ENCODE measurements around the gene OCIAD1. TPM values are rescaled to one million over a fixed set of nuclear protein-coding genes. Genes with fewer than 3 reads are reported as not detected.
A peak's percentile ranks its signal among the peaks of the same experiment; 100 is the strongest.
"Not testable (repeated sequence)": the region's sequence is repeated elsewhere in the genome, so short reads cannot be mapped to it uniquely, and the experiment has no call there.

The OCIAD1 gene
- total RNA-seq, 2 donors from 2014 or later = 57.4 to 85.4 TPM

GRCh38 chr4:48816971-48817370, 13.9 kb upstream of the OCIAD1 start:
- no peak overlapping the region for H3K4me3 ChIP-seq
- no peak for DNase-seq
- intact Hi-C loops (cut with DNase I) = no loop called here
- no peak for ATAC-seq
- H3K36me3 ChIP-seq (replicated peaks in 1 of 2; ENCODE audit: insufficient read depth in 1 of 2, low read depth in 2 of 2) = no peaks in the 10 kb centered on the region
- H3K9me3 ChIP-seq = no peaks in the 10 kb centered on the region
- H3K27ac ChIP-seq = no peak overlapping the region
- H3K4me1 ChIP-seq = peaks cover 18% of the 10 kb centered on the region
- WGBS, 2 donors = 82 to 90% methylated on average over 6 of the region's 6 CpGs
- TF ChIP-seq POLR2A (IDR thresholded peaks at IDR 0.05) = no peak
- TF ChIP-seq CTCF (IDR thresholded peaks at IDR 0.05) = no peak
- no peaks in the 10 kb centered on the region for H3K27me3 ChIP-seq

GRCh38 chr4:48821431-48821830, 9.5 kb upstream of the OCIAD1 start:
- H3K27ac ChIP-seq; DNase-seq; ATAC-seq; intact Hi-C loops (cut with DNase I); H3K36me3 ChIP-seq (replicated peaks in 1 of 2; ENCODE audit: insufficient read depth in 1 of 2, low read depth in 2 of 2); H3K4me3 ChIP-seq; H3K4me1 ChIP-seq; H3K9me3 ChIP-seq; H3K27me3 ChIP-seq: not testable (repeated sequence)
- 60 to 66% methylated on average over 2 of the region's 2 CpGs for WGBS, 2 donors

- ATAC-seq (no peak), DNase-seq (no peak)
- H3K4me1 ChIP-seq = peaks cover 7% of the 10 kb centered on the region
- intact Hi-C loops (cut with DNase I) = no loop called here
- H3K27me3 ChIP-seq = no peaks in the 10 kb centered on the region
- H3K9me3 ChIP-seq = no peaks in the 10 kb centered on the region
- H3K4me3 ChIP-seq = no peak overlapping the region
- no peaks in the 10 kb centered on the region for H3K36me3 ChIP-seq (replicated peaks in 1 of 2; ENCODE audit: insufficient read depth in 1 of 2, low read depth in 2 of 2)
- no peak overlapping the region for H3K27ac ChIP-seq
- WGBS, 2 donors = 69 to 79% methylated on average over 3 to 5 of the region's 5 CpGs
- no peak for TF ChIP-seq CTCF (IDR thresholded peaks at IDR 0.05)
- no peak for TF ChIP-seq POLR2A (IDR thresholded peaks at IDR 0.05)
Observed at GRCh38 chr4:48827622-48828021, 3.3 kb upstream of the OCIAD1 start.

GRCh38 chr4:48831532-48832030, 693 bp downstream of the OCIAD1 start:
- H3K27me3 ChIP-seq = no peaks in the 10 kb centered on the region
- peaks cover 10 to 12% of the 10 kb centered on the region in 2 donors for H3K36me3 ChIP-seq (replicated peaks in 1 of 2; ENCODE audit: insufficient read depth in 1 of 2, low read depth in 2 of 2)
- WGBS, 2 donors = 1% methylated on average over 10 of the region's 10 CpGs
- peaks cover 12% of the 10 kb centered on the region for H3K4me1 ChIP-seq
- peak overlapping the region; percentile 72 to 94 (median 92) for H3K27ac ChIP-seq
- TF ChIP-seq POLR2A (IDR thresholded peaks at IDR 0.05) = no peak
- TF ChIP-seq CTCF (IDR thresholded peaks at IDR 0.05) = no peak
- ATAC-seq (no peak), DNase-seq (no peak)
- intact Hi-C loops (cut with DNase I) = no loop called here
- peak overlapping the region; percentile 65 to 91 for H3K4me3 ChIP-seq
- no peaks in the 10 kb centered on the region for H3K9me3 ChIP-seq

GRCh38 chr4:48832571-48832970, 1.7 kb downstream of the OCIAD1 start:
- no peaks in the 10 kb centered on the region for H3K9me3 ChIP-seq
- intact Hi-C loops (cut with DNase I) = no loop called here
- H3K27me3 ChIP-seq = no peaks in the 10 kb centered on the region
- peaks cover 12% of the 10 kb centered on the region for H3K4me1 ChIP-seq
- H3K27ac ChIP-seq = no peak overlapping the region
- no peak overlapping the region for H3K4me3 ChIP-seq
- peaks cover 10 to 12% of the 10 kb centered on the region in 2 donors for H3K36me3 ChIP-seq (replicated peaks in 1 of 2; ENCODE audit: insufficient read depth in 1 of 2, low read depth in 2 of 2)
- ATAC-seq (no peak), DNase-seq (no peak)
- TF ChIP-seq CTCF (IDR thresholded peaks at IDR 0.05) = no peak
- TF ChIP-seq POLR2A (IDR thresholded peaks at IDR 0.05) = no peak
- 73 to 81% methylated on average over 5 of the region's 5 CpGs for WGBS, 2 donors
